Gastroesophageal sphincter (tissue), 4 donors: ENCODE results near the gene KRT6A. TPM values are rescaled to one million over a fixed set of nuclear protein-coding genes. Genes with fewer than 3 reads are reported as not detected.
"Not testable (repeated sequence)": the region's sequence is repeated elsewhere in the genome, so short reads cannot be mapped to it uniquely, and the experiment has no call there.

Experiments
- ATAC-seq: fragments of 150-250 bp; one replicate; pipeline ENCODE4 v1.9.1; 2016; ENCODE audit warnings: mild to moderate bottlenecking, moderate library complexity
- H3K27ac ChIP-seq, 4 donors: fragments of 200-600 bp; sonication (generic) in 3 of 4; 1 replicate in 3 of 4; 2 replicates in 1 of 4; pipeline ENCODE4 v1.5.1; 2016 to 2019
- H3K27me3 ChIP-seq: fragments of 200-600 bp; sonication (generic); one replicate; pipeline ENCODE4 v1.5.1; 2019
- H3K36me3 ChIP-seq, 2 donors: fragments of 200-600 bp; sonication (generic); one replicate each; pipeline ENCODE4 v1.5.1; 2019; ENCODE audit warnings: control low read depth in 1 of 2
- H3K4me1 ChIP-seq, 3 donors: fragments of 200-600 bp; sonication (generic); 1 replicate in 2 of 3; 2 replicates in 1 of 3; pipeline ENCODE4 v1.5.1; 2016 to 2019; ENCODE audit warnings: control low read depth in 2 of 3
- H3K4me3 ChIP-seq, 2 donors: fragments of 200-600 bp; sonication (generic); one replicate each; pipeline ENCODE4 v1.5.1; 2019; ENCODE audit warnings: mild to moderate bottlenecking in 1 of 2, moderate library complexity in 1 of 2
- H3K9me3 ChIP-seq, 3 donors: fragments of 200-600 bp; sonication (generic); one replicate each; pipeline ENCODE4 v1.5.1; 2017 to 2019; ENCODE audit warnings: control low read depth in 2 of 3
- CTCF ChIP-seq, 4 experiments: fragments of 200-600 bp in 2 of 4; fragments of 450-650 bp in 2 of 4; sonication (generic) in 1 of 4; IDR thresholded peaks; one replicate each; pipeline ENCODE4 v1.5.1; 2017 to 2019; ENCODE audit warnings: antibody characterized with exemption in 4 of 4, mild to moderate bottlenecking in 2 of 4, moderate library complexity in 2 of 4
- EP300 ChIP-seq: sonication (generic); formaldehyde crosslinking; IDR thresholded peaks from one replicate; pipeline ENCODE4 v1.6.1; 2017; ENCODE audit warnings: antibody characterized with exemption, mild to moderate bottlenecking
- POLR2A ChIP-seq, 2 donors: fragments of 450-650 bp; IDR thresholded peaks; one replicate each; pipeline ENCODE4 v1.6.1; 2017; ENCODE audit warnings: antibody characterized with exemption in 2 of 2, mild to moderate bottlenecking in 2 of 2, moderate library complexity in 1 of 2
- POLR2AphosphoS5 ChIP-seq: sonication (generic); formaldehyde crosslinking; IDR thresholded peaks from one replicate; pipeline ENCODE4 v1.6.1; 2017; ENCODE audit warnings: antibody characterized with exemption
- WGBS, 2 donors: methylation state at CpG; one replicate each; pipeline ENCODE4 v1.1.5; 2018; ENCODE audit warnings: low coverage in 1 of 2; 5-methylcytosine and 5-hydroxymethylcytosine counted together
- total RNA-seq, 4 donors: library from RNA; depleted of rRNA; stranded (reverse); fragments of >200 nt; gene quantifications; one replicate each; pipeline ENCODE4 v1.1.0, GENCODE V29; 2016

The KRT6A gene
- total RNA-seq, 4 donors from 2014 or later = 2.7 to 713 (median 61.8) TPM

- Histone ChIP-seq H3K9me3 (no peaks in the 10 kb centered on the region), H3K27me3 (no peaks in the 10 kb centered on the region), H3K36me3 (no peaks in the 10 kb centered on the region), H3K4me1 (no peaks in the 10 kb centered on the region), H3K27ac (no peak overlapping the region), H3K4me3 (no peak overlapping the region)
- 40 to 66% methylated on average over 1 to 3 of the region's 3 CpGs for WGBS, 2 donors
- no peak for ATAC-seq
- TF ChIP-seq CTCF (IDR thresholded peaks at IDR 0.05) = no peak
Measured at GRCh38 chr12:52454411-52455201, 38.5 kb downstream of the KRT6A start.

GRCh38 chr12:52452101-52452500 lies 41.0 kb downstream of the KRT6A start, which contains the start of gene KRT6B:
Gene KRT6B, minus strand, starts transcription at chr12:52452146. Its CDS starts 68 bp downstream, at chr12:52452078.
- Histone ChIP-seq H3K36me3 (no peaks in the 10 kb centered on the region), H3K27me3 (peaks cover 4% of the 10 kb centered on the region), H3K4me3 (no peak within 1 kb of the TSS), H3K27ac (no peak within 1 kb of the TSS), H3K4me1 (no peaks in the 10 kb centered on the region), H3K9me3 (no peaks in the 10 kb centered on the region)
- 84 to 85% methylated on average over 4 to 6 of the region's 6 CpGs for WGBS, 2 donors
- ATAC-seq = no peak
- no peak for TF ChIP-seq CTCF (IDR thresholded peaks at IDR 0.05)
- TF ChIP-seq POLR2AphosphoS5 = no peak
- no peak for TF ChIP-seq EP300
- no peak for TF ChIP-seq POLR2A (IDR thresholded peaks at IDR 0.05)

- TF ChIP-seq CTCF (IDR thresholded peaks at IDR 0.05) (no peak), EP300 (no peak), POLR2A (IDR thresholded peaks at IDR 0.05) (no peak), POLR2AphosphoS5 (no peak)
- Histone ChIP-seq H3K9me3 (no peaks in the 10 kb centered on the region), H3K4me1 (no peaks in the 10 kb centered on the region), H3K36me3 (no peaks in the 10 kb centered on the region), H3K27me3 (peaks cover 4% of the 10 kb centered on the region), H3K27ac (no peak overlapping the region), H3K4me3 (no peak overlapping the region)
- WGBS, 2 donors = 60 to 66% methylated on average over 3 of the region's 3 CpGs
- no peak for ATAC-seq
Measured at GRCh38 chr12:52448228-52448627, 44.8 kb downstream of the KRT6A start.

GRCh38 chr12:52447196-52447595 lies 45.9 kb downstream of the KRT6A start:
- not testable (repeated sequence) for H3K4me3 ChIP-seq, H3K9me3 ChIP-seq, H3K27ac ChIP-seq, ATAC-seq, H3K4me1 ChIP-seq, H3K36me3 ChIP-seq
- 86% methylated on average over 2 of the region's 11 CpGs; no CpG with 5 or more reads in 1 of the 2 donors for WGBS, 2 donors
- H3K27me3 ChIP-seq = peaks cover 12% of the 10 kb centered on the region

GRCh38 chr12:52446367-52447045 lies 46.6 kb downstream of the KRT6A start:
- no peak for TF ChIP-seq EP300
- no peak for TF ChIP-seq POLR2A (IDR thresholded peaks at IDR 0.05)
- TF ChIP-seq POLR2AphosphoS5 = no peak
- TF ChIP-seq CTCF (IDR thresholded peaks at IDR 0.05) = no peak
- H3K4me3 ChIP-seq = no peak overlapping the region
- peaks cover 15% of the 10 kb centered on the region for H3K27me3 ChIP-seq
- no peak overlapping the region for H3K27ac ChIP-seq
- 85% methylated on average over 6 of the region's 6 CpGs; no CpG with 5 or more reads in 1 of the 2 donors for WGBS, 2 donors
- H3K36me3 ChIP-seq = no peaks in the 10 kb centered on the region
- no peaks in the 10 kb centered on the region for H3K4me1 ChIP-seq
- no peaks in the 10 kb centered on the region for H3K9me3 ChIP-seq
- no peak for ATAC-seq
